OCI-M2 (cell line): ENCODE data around the gene NOL7.

ENCODE experiments used
- DNase-seq: peaks from one replicate; lab custom pipeline; 2025; ENCODE audit not compliant: unreplicated experiment; lab: John Stamatoyannopoulos, UW

Gene NOL7

DNA sequence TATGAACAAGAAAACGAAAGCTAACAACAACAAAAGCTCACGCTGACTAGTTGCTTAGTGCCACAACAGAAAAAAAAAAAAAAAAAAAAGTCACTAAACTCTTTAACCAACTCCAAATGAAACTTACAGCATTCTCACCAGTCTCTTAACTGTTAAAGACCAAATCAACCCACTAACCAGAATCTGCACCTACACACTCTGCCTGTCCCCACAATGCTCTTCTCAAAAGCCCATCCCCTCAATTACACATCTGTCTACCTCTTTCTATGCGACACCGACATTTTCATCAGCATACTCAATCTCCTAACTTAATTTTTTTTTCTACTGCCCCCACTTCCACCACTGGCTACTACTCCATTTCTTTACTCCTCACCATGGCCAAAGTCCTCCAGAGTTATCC lies 34.3 kb downstream of the NOL7 start:
- no peak for DNase-seq

GRCh38 chr6:13653296-13653695 lies 38.2 kb downstream of the NOL7 start:
- DNase-seq, result no peak

DNA sequence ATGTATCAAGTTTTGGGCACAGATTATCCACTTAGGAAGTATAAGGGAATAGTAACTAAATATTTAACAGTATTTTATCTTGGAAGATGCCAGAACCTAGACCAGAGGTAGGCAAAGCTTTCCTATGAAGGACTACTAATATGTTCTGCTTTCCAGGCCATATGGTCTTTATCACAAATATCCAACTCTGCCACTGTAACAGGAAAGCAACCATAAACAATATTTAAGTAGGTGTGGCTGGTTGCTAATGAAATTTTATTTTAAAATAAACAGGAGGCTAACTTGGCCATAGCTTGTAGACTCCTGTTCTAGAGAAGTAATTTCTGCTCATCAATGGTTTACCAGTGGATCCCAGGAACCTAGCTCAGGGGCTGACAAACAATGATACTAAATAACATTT lies 39.4 kb downstream of the NOL7 start:
- DNase-seq, result no peak

DNA sequence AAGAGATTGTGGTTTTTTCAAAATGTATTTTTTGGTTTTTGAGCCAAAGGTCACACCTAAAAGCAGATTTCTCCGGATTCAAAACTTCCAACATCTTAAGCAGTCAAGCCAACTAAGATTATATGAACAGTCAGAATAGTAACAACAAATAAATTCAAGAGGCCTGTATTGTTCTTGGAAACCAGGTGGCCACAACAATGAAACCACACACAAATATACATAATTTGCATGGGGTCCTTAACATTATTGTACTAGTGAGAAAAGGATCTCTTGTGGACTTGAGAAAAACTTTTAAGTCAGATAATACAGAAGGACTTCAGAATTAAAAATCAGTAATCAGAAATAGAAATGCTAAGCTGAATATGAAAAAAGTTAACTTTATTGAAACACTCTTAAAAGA lies 40.6 kb downstream of the NOL7 start:
- DNase-seq, result no peak

GRCh38 chr6:13660273-13660672 lies 45.1 kb downstream of the NOL7 start:
- DNase-seq, result no peak

DNA sequence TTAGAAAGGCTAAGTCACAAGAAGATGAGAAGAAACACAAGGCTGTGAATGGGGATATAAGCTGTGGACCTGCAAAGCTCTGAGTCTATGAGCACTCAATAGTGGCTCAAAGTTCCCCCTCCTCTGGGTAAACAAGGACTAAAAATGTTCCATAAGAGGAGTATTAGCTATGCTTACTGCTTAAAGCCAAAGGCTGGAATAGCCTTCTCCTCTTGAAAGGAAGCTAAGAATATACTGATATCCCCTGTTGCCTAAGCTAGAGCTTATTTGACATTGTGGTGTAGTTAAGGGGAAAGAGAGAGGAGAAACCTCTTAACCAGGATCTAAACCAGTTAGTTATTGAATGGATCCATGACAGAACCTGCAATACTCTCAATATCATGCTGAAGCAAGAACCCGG lies 45.8 kb downstream of the NOL7 start:
- no peak for DNase-seq

DNA sequence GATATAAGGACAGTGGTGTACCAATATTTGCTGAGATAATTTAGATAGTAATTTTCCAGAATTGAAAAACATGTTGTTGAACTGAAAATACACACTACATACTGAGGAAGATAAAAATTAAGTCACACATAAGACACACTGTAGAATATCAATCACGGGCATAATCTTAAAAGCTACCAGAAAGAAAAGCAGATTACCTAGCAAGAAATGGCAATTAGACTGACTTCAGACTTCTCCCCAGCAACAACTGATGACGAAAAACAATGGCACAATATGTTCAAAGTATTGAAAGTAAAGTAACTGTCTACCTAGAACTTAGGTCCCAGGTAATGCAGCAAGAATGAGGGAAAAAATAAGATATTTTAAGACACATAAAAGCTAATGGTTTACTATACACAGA lies 46.5 kb downstream of the NOL7 start:
- no peak for DNase-seq

DNA sequence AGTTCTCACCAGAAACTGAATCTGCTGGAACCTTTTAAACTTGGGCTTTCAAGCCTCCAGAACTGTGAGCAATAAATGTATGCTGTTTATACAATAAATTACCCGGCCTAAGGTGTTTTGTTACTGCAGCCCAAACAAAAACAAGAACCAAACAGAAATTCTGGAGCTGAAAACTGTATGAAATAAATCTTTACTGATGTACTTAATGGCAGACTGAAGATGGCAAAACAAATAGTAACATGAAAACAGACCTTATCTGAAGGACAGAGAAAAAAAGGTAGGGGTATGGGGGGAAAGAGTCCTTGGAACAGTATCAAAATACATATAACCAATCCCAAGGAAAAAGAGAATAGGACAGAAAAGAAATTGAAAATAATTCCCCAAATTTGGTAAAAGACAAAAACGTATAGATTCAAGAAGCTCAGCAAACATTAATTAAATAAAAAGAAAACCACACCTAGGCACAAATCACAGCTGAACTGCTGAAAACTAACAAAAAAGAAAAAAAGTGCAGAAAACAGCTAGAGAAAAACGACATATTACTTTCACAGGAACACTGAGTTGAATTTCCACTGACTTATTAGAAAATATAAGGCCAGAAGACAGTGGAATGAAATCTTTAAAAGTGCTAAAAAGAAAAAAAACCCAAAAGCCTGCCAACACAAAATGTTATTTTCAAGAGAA lies 47.7 kb downstream of the NOL7 start:
- no peak for DNase-seq

GRCh38 chr6:13663986-13664385 lies 48.9 kb downstream of the NOL7 start:
- no peak for DNase-seq

GRCh38 chr6:13664703-13665352 lies 49.7 kb downstream of the NOL7 start:
- no peak for DNase-seq

GRCh38 chr6:13666194-13667105 lies 51.3 kb downstream of the NOL7 start:
- no peak for DNase-seq

- DNase-seq, result no peak
Measured at GRCh38 chr6:13667655-13668054, 52.5 kb downstream of the NOL7 start.

DNA sequence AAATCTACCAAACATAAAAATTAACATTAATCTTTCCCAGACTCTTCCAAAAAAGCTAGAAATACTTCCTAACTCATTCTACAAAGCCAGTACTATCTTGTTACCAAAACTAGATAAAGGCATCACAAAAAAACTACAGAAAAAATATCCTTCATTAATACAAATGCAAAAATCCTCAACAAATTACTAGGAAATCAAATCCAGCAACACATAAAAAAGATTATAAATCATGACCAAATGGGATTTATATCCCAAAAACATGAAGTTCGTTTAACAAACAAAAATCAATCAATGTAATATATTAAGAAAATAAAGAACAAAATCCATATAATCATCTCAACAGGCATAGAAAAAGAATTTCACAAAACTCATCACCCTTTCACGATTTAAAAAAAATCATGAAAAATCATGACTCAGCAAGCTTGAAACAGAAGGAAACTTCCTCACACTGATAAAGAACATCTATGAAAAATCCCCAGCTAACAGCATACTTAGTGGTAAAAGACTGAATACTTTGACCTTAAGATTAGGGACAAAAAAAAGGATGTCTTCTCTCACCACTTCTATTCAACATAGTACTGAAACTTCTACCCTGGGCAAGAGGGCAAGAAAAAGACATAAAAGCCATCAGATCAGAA lies 53.3 kb downstream of the NOL7 start:
- DNase-seq, result no peak

DNA sequence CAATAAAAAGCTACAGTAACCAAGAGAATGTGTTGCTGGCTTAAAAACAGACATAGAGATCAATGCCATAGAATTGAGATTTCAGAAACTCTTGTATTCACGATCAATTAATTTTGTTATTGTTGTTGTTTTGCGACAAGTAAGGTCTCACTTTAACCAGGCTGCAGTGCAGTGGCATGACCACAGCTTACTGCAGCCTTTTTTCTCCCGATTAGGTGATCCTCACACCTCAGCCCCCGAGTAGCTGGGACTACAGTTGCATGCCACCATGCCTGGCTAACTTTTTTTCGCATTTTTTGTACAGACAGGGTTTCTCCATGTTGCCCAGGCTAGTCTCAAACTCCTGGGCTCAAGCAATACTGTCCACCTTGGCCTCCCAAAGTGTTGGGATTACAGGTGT lies 54.3 kb downstream of the NOL7 start:
- DNase-seq, result no peak
